Smooth muscle cell (in vitro differentiated cells): ENCODE data around the gene SFT2D1. TPM values are rescaled to one million over a fixed set of nuclear protein-coding genes. Genes with fewer than 3 reads are reported as not detected.

ENCODE experiments used
- DNase-seq: peaks from one replicate; lab custom pipeline; 2025; ENCODE audit not compliant: unreplicated experiment; lab: John Stamatoyannopoulos, UW
- H2AFZ ChIP-seq: fragments of 200-600 bp; sonication (generic); 2 replicates; pipeline ENCODE4 v1.6.0; 2016; ENCODE audit warnings: antibody characterized with exemption, low read depth, mild to moderate bottlenecking
- H3F3A ChIP-seq: fragments of 200-600 bp; sonication (generic); 2 replicates; pipeline ENCODE4 v1.6.0; 2017; ENCODE audit warnings: antibody characterized with exemption, low read depth
- H3K27ac ChIP-seq: fragments of 200-600 bp; sonication (generic); 2 replicates; pipeline ENCODE4 v1.5.1; 2016; ENCODE audit warnings: low read depth, mild to moderate bottlenecking
- H3K27me3 ChIP-seq: fragments of 200-600 bp; sonication (generic); 2 replicates; pipeline ENCODE4 v1.6.1; 2016; ENCODE audit warnings: low read depth, mild to moderate bottlenecking
- H3K36me3 ChIP-seq: fragments of 200-600 bp; sonication (generic); 2 replicates; pipeline ENCODE4 v1.5.1; 2016; ENCODE audit warnings: low read depth
- H3K4me1 ChIP-seq: fragments of 200-600 bp; sonication (generic); 2 replicates; pipeline ENCODE4 v1.5.1; 2016; ENCODE audit warnings: low read depth
- H3K4me2 ChIP-seq: fragments of 200-600 bp; sonication (generic); 2 replicates; pipeline ENCODE4 v1.6.0; 2016; ENCODE audit warnings: mild to moderate bottlenecking
- H3K4me3 ChIP-seq: fragments of 200-600 bp; sonication (generic); 2 replicates; pipeline ENCODE4 v1.5.1; 2016; ENCODE audit warnings: mild to moderate bottlenecking
- H3K79me2 ChIP-seq: fragments of 200-600 bp; sonication (generic); 2 replicates; pipeline ENCODE4 v1.6.0; 2016; ENCODE audit warnings: low read depth, mild to moderate bottlenecking
- H3K9ac ChIP-seq: fragments of 200-600 bp; sonication (generic); 2 replicates; pipeline ENCODE4 v1.6.0; 2016; ENCODE audit warnings: low read depth
- H3K9me3 ChIP-seq: fragments of 200-600 bp; sonication (generic); replicated peaks from 2 replicates; pipeline ENCODE4 v1.5.1; 2016; ENCODE audit warnings: low read depth
- H4K20me1 ChIP-seq: fragments of 200-600 bp; sonication (generic); 2 replicates; pipeline ENCODE4 v1.6.0; 2016; ENCODE audit warnings: low read depth
- CTCF ChIP-seq: fragments of 200-600 bp; sonication (generic); IDR thresholded peaks from 2 replicates; pipeline ENCODE4 v1.5.1; 2017; ENCODE audit warnings: borderline replicate concordance, mild to moderate bottlenecking, antibody characterized with exemption; ENCODE audit not compliant: insufficient read depth, poor library complexity, severe bottlenecking
- WGBS: methylation state at CpG from one replicate; pipeline ENCODE4 v1.1.7; 2016; ENCODE audit warnings: low lambda C conversion rate; 5-methylcytosine and 5-hydroxymethylcytosine counted together
- polyA plus RNA-seq: library from polyadenylated mRNA; unstranded; fragments of >200 nt; fragmentation: Nextera tagmentation; extraction: Ambion mirVana; gene quantifications from 2 replicates; pipeline ENCODE4 v1.2.1, GENCODE V29; 2016
- total RNA-seq: library from RNA; depleted of rRNA; stranded (reverse); fragments of >200 nt; gene quantifications from 2 replicates; pipeline ENCODE4 v1.2.3, GENCODE V29; 2014

Gene SFT2D1
- total and polyA plus RNA-seq, 2 experiments from 2014 or later, result 50.3 to 82.3 TPM

- H3K9me3 ChIP-seq, result no peaks in the 10 kb centered on the region
- no peak for TF ChIP-seq CTCF
- peaks cover 67% of the 10 kb centered on the region for H3K79me2 ChIP-seq
- no peak overlapping the region for H3K4me3 ChIP-seq
- H3K27me3 ChIP-seq, result no peaks in the 10 kb centered on the region
- no peaks in the 10 kb centered on the region for H3K36me3 ChIP-seq
- H3K27ac ChIP-seq, result no peak overlapping the region
- 96% methylated on average over 9 of the region's 9 CpGs for WGBS
- H3K4me2 ChIP-seq, result no peak overlapping the region
- H2AFZ ChIP-seq, result no peak overlapping the region
- H3K4me1 ChIP-seq, result peaks cover 20% of the 10 kb centered on the region
- peaks cover 71% of the 10 kb centered on the region for H4K20me1 ChIP-seq
- H3K9ac ChIP-seq, result no peak overlapping the region
- H3F3A ChIP-seq, result no peaks in the 10 kb centered on the region
- DNase-seq, result no peak
Measured at GRCh38 chr6:166338854-166339253, 3.5 kb downstream of the SFT2D1 start.

GRCh38 chr6:166336847-166337246, 5.5 kb downstream of the SFT2D1 start:
- H3K9ac ChIP-seq, result no peak overlapping the region
- H3K79me2 ChIP-seq, result peaks cover 80% of the 10 kb centered on the region
- no peak overlapping the region for H2AFZ ChIP-seq
- 95% methylated on average over 3 of the region's 3 CpGs for WGBS
- no peaks in the 10 kb centered on the region for H3K9me3 ChIP-seq
- no peak overlapping the region for H3K27ac ChIP-seq
- DNase-seq, result no peak
- no peak overlapping the region for H3K4me2 ChIP-seq
- TF ChIP-seq CTCF, result no peak
- H3F3A ChIP-seq, result no peaks in the 10 kb centered on the region
- peaks cover 11% of the 10 kb centered on the region for H3K4me1 ChIP-seq
- no peak overlapping the region for H3K4me3 ChIP-seq
- no peaks in the 10 kb centered on the region for H3K36me3 ChIP-seq
- H3K27me3 ChIP-seq, result no peaks in the 10 kb centered on the region
- peaks cover 91% of the 10 kb centered on the region for H4K20me1 ChIP-seq

DNA sequence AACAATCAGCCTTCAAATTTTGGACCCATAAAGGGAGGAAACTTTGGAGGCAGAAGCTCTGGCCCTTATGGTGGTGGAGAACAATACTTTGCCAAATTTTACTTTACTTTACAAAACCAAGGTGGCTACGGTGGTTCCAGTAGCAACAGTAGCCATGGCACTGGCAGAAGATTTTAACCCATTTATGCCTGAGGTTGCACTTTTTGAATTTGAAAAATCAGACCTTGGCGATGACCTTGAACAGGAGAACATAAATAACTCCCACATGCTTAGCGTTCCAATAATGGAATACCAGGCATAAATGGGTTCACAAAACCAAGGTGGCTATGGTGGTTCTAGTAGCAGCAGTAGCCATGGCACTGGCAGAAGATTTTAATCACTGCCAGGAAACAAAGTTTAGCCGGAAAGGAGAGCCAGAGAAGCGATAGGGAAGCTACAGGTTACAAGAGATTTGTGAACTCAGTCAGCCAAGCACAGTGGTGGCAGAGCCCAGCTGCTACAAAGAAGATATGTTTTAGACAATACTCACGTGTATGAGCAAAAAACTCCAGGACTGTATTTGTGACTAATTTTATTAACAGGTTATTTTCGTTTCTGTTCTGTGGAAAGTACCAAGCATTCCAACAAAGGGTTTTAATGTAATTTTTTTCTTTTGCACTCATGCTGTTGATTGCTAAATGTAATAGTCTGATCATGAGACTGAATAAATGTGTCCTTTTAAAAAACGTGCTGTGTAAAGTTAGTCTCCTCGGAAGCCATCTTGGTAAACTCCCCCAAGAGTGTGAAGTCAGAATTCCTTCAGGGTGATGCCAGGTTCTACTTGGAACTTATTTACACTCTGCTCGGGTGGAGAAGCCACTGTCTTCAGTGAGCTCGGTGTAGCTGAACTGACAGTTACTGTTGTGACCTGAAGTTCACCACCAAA, 6.7 kb downstream of the SFT2D1 start:
- Histone ChIP-seq H3K4me3 (no peak overlapping the region), H3K27ac (no peak overlapping the region), H3K9me3 (no peaks in the 10 kb centered on the region), H3K79me2 (peaks cover 80% of the 10 kb centered on the region), H3K4me2 (no peak overlapping the region), H3K36me3 (no peaks in the 10 kb centered on the region), H3K4me1 (peaks cover 9% of the 10 kb centered on the region), H3K27me3 (no peaks in the 10 kb centered on the region), H2AFZ (no peak overlapping the region), H4K20me1 (peaks cover 100% of the 10 kb centered on the region), H3F3A (no peaks in the 10 kb centered on the region), H3K9ac (no peak overlapping the region)
- 99% methylated on average over 11 of the region's 11 CpGs for WGBS
- DNase-seq, result no peak
- no peak for TF ChIP-seq CTCF
